NCI-H2171 treated with DMSO at 0.1 percent for 48 hours (cell line): ENCODE data around the gene GLOD5.
"Not testable (repeated sequence)": the region's sequence is repeated elsewhere in the genome, so short reads cannot be mapped to it uniquely, and the experiment has no call there.

ENCODE experiments used
- DNase-seq: peaks from one replicate; lab custom pipeline; 2025; lab: John Stamatoyannopoulos, UW

The GLOD5 gene

GRCh38 chrX:48793935-48794334, 32.4 kb downstream of the GLOD5 start:
- DNase-seq, result no peak

DNA sequence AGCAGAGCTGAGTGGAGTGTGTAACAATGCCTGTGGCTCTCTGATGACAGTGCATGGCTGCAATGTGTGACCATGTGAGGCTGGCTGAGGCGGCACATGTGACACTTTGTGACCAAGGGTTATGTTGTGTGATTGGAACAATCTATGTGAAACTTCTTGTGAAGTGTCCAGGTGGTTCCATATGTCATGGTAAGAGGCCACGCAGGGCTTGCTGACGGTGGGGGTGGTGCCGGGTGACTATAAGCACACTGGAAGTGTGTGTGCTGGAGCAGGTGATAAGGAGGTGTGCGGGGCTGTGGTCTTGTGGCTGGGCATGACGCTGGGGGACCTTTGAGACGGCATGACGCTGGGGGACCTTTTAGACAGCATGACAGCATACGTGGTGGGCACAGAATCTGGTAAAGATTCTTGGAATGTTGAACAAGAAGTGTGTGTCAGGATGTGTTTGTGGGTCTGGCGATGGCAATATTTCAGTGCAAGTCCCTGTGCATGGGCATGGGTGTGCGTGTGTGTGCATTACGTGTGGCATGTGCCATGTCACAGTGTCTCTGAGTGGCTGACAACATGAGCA, 32.9 kb downstream of the GLOD5 start:
- DNase-seq, result no peak

- DNase-seq, result no peak
Observed at GRCh38 chrX:48794911-48795515, 33.5 kb downstream of the GLOD5 start.

DNA sequence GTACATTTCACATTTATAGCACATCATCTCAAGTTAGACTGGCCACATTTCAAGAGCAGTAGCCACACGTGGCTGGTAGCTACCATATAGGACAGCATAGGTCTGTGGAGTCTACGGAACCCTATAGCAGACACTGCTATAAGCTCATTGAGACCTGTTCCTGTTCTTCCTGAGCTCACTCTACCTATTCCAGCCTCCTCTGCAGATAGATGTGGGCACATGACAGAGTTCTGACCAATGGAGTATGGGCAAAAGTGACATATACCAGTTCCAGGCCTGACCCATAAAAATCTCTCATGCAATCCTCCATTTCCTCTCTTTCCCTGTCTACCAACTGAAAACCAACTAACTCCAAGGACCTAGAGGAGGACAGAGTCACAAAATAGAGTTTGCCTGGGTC, 36.8 kb downstream of the GLOD5 start:
- DNase-seq, result no peak

GRCh38 chrX:48800574-48801279, 39.2 kb downstream of the GLOD5 start:
- DNase-seq, result no peak

DNA sequence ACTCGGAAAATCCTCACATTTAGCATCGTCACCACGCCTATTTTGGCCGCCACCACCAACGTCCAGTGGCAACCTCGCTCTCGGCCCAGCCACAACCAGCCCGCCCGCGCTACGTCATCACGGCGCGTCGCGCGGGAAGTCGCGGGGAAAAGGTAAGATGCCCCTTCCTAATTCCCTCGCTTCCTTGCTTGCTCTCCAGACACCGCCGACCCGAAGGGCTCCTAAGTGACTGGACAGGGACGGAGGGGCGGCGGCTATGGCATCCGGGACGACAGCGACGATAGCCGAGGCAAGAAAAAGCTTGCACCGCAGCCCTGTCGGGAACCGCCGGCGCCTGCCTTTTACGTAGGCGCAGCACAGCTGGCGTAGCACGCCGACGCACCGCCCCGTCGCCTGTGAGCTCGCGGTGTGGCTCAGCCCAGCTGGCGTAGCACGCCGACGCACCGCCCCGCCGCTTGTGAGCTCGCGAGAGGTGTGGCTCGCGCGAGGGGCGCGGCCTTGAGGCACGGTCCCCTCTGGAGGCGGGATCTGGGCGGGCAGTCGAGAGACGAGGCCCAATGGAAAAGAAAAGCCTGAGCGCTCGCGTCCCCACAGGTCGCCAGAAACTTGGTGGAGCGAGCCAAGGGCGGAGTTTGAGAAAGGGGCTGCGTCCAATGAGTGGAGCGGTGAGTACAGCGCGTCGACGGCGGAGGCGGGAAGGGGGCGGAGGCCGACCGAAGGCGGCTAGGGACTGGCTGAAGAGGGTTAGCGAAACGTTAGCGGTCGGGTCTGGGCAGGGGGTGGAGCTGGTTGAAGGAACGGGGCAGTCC, 39.9 kb downstream of the GLOD5 start, which contains the start of gene HDAC6:
TSS of gene HDAC6 (plus strand) at position 788 of the 809 bp plus-strand sequence. CDS start 626 bp downstream, outside the sequence.
- peak; percentile 95 for DNase-seq

GRCh38 chrX:48802089-48802904, 40.8 kb downstream of the GLOD5 start:
- peak; percentile 81 for DNase-seq

- no peak for DNase-seq
Observed at GRCh38 chrX:48802905-48803200, 41.3 kb downstream of the GLOD5 start.

DNA sequence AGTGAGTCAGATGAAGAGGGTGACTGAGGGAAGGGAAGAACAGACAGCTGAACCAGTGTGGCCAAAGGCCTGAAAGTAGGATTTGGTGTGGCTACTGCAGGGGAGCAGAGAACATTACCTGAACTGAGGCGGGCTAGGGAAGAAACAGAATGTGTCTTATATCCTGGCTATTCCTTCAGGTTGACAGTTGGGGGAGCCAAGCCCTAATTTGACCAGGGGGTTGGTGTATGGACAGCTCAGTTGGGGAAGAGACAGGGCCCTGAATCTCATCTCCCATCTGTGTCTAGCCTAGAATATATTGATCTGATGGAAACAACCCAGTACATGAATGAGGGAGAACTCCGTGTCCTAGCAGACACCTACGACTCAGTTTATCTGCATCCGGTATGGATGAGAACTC, 44.5 kb downstream of the GLOD5 start:
- DNase-seq, result no peak

- DNase-seq, result no peak
Observed at GRCh38 chrX:48813644-48814043, 52.1 kb downstream of the GLOD5 start.

GRCh38 chrX:48814722-48815121, 53.2 kb downstream of the GLOD5 start:
- DNase-seq, result no peak

DNA sequence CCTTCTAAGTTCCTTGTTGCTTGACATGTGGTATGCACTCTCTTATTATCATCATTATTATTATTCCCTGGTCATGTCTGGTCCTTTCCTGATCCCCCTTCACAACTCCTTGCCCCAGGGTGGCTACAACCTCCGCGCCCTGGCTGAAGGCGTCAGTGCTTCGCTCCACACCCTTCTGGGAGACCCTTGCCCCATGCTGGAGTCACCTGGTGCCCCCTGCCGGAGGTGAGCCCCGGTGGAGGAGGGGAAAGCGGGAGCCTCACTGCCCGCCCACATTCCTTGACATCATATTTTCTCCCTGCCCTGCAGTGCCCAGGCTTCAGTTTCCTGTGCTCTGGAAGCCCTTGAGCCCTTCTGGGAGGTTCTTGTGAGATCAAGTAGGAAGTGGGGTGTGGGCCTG, 53.7 kb downstream of the GLOD5 start:
- DNase-seq, result no peak

DNA sequence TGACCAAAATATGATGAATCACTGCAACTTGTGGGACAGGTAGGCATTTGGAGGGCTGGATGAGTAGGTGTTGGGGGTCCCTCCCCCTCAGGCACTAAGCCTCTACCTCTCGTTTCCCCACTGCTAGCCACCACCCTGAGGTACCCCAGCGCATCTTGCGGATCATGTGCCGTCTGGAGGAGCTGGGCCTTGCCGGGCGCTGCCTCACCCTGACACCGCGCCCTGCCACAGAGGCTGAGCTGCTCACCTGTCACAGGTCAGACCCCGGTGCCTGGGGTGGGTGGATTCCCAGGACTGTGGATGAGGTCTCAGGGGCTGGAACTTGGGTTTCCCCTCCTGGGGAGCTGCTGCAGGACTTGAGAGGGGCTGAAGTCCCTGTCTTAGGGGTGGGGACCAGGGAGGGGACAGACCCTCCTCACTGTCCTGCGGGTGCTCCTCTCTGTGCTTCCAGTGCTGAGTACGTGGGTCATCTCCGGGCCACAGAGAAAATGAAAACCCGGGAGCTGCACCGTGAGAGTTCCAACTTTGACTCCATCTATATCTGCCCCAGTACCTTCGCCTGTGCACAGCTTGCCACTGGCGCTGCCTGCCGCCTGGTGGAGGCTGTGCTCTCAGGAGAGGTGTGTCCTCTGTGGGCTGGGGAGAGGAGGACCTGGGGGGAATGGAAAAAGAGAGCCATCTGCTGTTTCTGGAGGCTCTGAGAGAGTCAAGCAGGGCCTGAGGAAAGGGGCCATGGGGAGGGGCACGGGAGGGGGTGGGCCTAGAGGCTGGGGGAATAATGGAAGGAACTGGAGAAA, 54.7 kb downstream of the GLOD5 start:
- no peak for DNase-seq

GRCh38 chrX:48818098-48818497, 56.6 kb downstream of the GLOD5 start:
- DNase-seq, result no peak

- DNase-seq, result no peak
Observed at GRCh38 chrX:48818866-48819265, 57.3 kb downstream of the GLOD5 start.

DNA sequence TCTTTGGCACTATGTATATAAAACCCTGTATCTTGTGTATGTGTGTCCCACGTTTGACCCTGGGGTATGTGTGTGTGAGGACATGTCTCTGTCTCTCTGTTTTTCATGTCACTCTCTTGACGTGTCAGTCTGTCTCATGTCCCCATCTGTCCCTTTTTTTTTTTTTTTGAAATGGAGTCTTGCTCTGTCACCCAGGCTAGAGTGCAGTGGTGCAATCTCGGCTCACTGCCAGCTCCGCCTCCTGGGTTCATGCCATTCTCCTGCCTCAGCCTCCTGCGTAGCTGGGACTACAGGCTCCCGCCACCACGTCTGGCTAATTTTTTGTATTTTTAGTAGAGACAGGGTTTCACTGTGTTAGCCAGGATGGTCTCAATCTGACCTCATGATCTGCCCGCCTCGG, 57.8 kb downstream of the GLOD5 start:
- not testable (repeated sequence) for DNase-seq

DNA sequence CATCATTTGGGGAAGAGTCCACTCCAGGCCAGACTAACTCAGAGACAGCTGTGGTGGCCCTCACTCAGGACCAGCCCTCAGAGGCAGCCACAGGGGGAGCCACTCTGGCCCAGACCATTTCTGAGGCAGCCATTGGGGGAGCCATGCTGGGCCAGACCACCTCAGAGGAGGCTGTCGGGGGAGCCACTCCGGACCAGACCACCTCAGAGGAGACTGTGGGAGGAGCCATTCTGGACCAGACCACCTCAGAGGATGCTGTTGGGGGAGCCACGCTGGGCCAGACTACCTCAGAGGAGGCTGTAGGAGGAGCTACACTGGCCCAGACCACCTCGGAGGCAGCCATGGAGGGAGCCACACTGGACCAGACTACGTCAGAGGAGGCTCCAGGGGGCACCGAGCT, 61.5 kb downstream of the GLOD5 start:
- no peak for DNase-seq
